HEK293 (cell line): ENCODE results near the gene TMEM255B.

Experiments used
- CTCF ChIA-PET: fragments of 350-600 bp; formaldehyde crosslinking; extraction: SDS; loops from one replicate; lab custom pipeline; 2021; ENCODE audit warnings: antibody characterized with exemption; lab: Yijun Ruan, JAX
- POLR2A ChIA-PET: fragments of 300-600 bp; formaldehyde crosslinking; extraction: SDS; loops from one replicate; lab custom pipeline; 2020; ENCODE audit warnings: antibody characterized with exemption, inconsistent platforms; lab: Yijun Ruan, JAX
- H3K27ac ChIP-seq: fragments of 200-500 bp; sonication (Bioruptor generic); 2 replicates; pipeline ENCODE4 v1.5.1; 2014; ENCODE audit warnings: low read depth, low read length, control low read depth, inconsistent platforms; ENCODE audit errors: extremely low read depth
- H3K36me3 ChIP-seq, 2 experiments: fragments of 200-500 bp in 1 of 2; sonication (Bioruptor generic) in 1 of 2; 1 replicate in 1 of 2; 2 replicates in 1 of 2; pipeline ENCODE4 v1.5.1; 2014 to 2017; ENCODE audit warnings: inconsistent platforms in 2 of 2, low read length in 2 of 2; ENCODE audit not compliant: control insufficient read depth in 2 of 2, insufficient read depth in 1 of 2
- H3K4me1 ChIP-seq: fragments of 200-500 bp; sonication (Bioruptor generic); 2 replicates; pipeline ENCODE4 v1.5.1; 2014; ENCODE audit warnings: mild to moderate bottlenecking, low read length, inconsistent platforms; ENCODE audit not compliant: control insufficient read depth, insufficient read depth
- H3K4me3 ChIP-seq: 2 replicates; pipeline ENCODE4 v1.5.1; 2011; ENCODE audit warnings: low read depth, mild to moderate bottlenecking, control low read depth, low read length, moderate library complexity
- H3K9me3 ChIP-seq: fragments of 200-500 bp; sonication (Bioruptor generic); 2 replicates; pipeline ENCODE4 v1.5.1; 2014; ENCODE audit warnings: low read depth, low read length, inconsistent platforms; ENCODE audit not compliant: control insufficient read depth, insufficient read depth
- EGR2 ChIP-seq: fragments of 450-650 bp; formaldehyde crosslinking; IDR thresholded peaks from 2 replicates; pipeline ENCODE4 v1.5.1; 2016; ENCODE audit warnings: low read depth, missing biosample characterization, missing genetic modification characterization
- HOXA7 ChIP-seq: sonication (generic); formaldehyde crosslinking; IDR thresholded peaks from 2 replicates; pipeline ENCODE4 v1.8.1; 2022; ENCODE audit warnings: missing genetic modification reagents, borderline replicate concordance
- KLF10 ChIP-seq: fragments of 450-650 bp; IDR thresholded peaks from 2 replicates; pipeline ENCODE4 v1.5.1; 2018; ENCODE audit warnings: missing biosample characterization, mild to moderate bottlenecking, missing genetic modification characterization
- MZF1 ChIP-seq: fragments of 450-650 bp; formaldehyde crosslinking; IDR thresholded peaks from 2 replicates; pipeline ENCODE4 v1.5.1; 2017; ENCODE audit warnings: missing biosample characterization, missing genetic modification characterization, borderline replicate concordance
- OSR2 ChIP-seq: fragments of 450-650 bp; formaldehyde crosslinking; IDR thresholded peaks from 2 replicates; pipeline ENCODE4 v1.5.1; 2016; ENCODE audit warnings: missing biosample characterization, missing genetic modification characterization
- REPIN1 ChIP-seq: fragments of 450-650 bp; formaldehyde crosslinking; IDR thresholded peaks from 2 replicates; pipeline ENCODE4 v1.5.1; 2017; ENCODE audit warnings: missing biosample characterization, missing genetic modification characterization, low read depth
- SCRT1 ChIP-seq: fragments of 450-650 bp; formaldehyde crosslinking; IDR thresholded peaks from 2 replicates; pipeline ENCODE4 v1.5.1; 2016; ENCODE audit warnings: missing biosample characterization, missing genetic modification characterization, borderline replicate concordance
- SP7 ChIP-seq: fragments of 450-650 bp; formaldehyde crosslinking; IDR thresholded peaks from 2 replicates; pipeline ENCODE4 v1.5.1; 2016; ENCODE audit warnings: missing biosample characterization, missing genetic modification characterization
- YY2 ChIP-seq: fragments of 450-650 bp; formaldehyde crosslinking; IDR thresholded peaks from 2 replicates; pipeline ENCODE4 v1.5.1; 2016; ENCODE audit warnings: missing biosample characterization, missing genetic modification characterization
- ZNF175 ChIP-seq: fragments of 450-650 bp; formaldehyde crosslinking; IDR thresholded peaks from 2 replicates; pipeline ENCODE4 v1.5.1; 2016; ENCODE audit warnings: missing biosample characterization, missing genetic modification characterization
- ZNF341 ChIP-seq: fragments of 450-650 bp; formaldehyde crosslinking; IDR thresholded peaks from 2 replicates; pipeline ENCODE4; 2016; ENCODE audit warnings: low read depth, missing biosample characterization, missing genetic modification characterization
- ZNF391 ChIP-seq: fragments of 450-650 bp; formaldehyde crosslinking; IDR thresholded peaks from 2 replicates; pipeline ENCODE4 v1.5.1; 2016; ENCODE audit warnings: low read depth, missing biosample characterization, missing genetic modification characterization, borderline replicate concordance
- ZNF416 ChIP-seq: fragments of 450-650 bp; formaldehyde crosslinking; IDR thresholded peaks from 2 replicates; pipeline ENCODE4 v1.5.1; 2016; ENCODE audit warnings: missing biosample characterization, missing genetic modification characterization
- ZNF433 ChIP-seq: fragments of 450-650 bp; formaldehyde crosslinking; IDR thresholded peaks from 2 replicates; pipeline ENCODE4 v1.5.1; 2016; ENCODE audit warnings: missing biosample characterization, missing genetic modification characterization, low read depth
- ZNF549 ChIP-seq: fragments of 450-650 bp; IDR thresholded peaks from 2 replicates; pipeline ENCODE4 v1.5.1; 2018; ENCODE audit warnings: missing biosample characterization, missing genetic modification characterization, mild to moderate bottlenecking, inconsistent platforms, moderate library complexity
- TF ChIP-seq, protein P1 (sequence below): fragments of 450-650 bp; formaldehyde crosslinking; IDR thresholded peaks from 2 replicates; pipeline ENCODE4 v1.5.1; 2016; ENCODE audit warnings: missing biosample characterization, missing genetic modification characterization, borderline replicate concordance
- TF ChIP-seq, protein P2 (sequence below): fragments of 450-650 bp; formaldehyde crosslinking; IDR thresholded peaks from 2 replicates; pipeline ENCODE4 v1.5.1; 2016; ENCODE audit warnings: missing biosample characterization, missing genetic modification characterization, low read depth
- TF ChIP-seq, protein P3 (sequence below): fragments of 450-650 bp; formaldehyde crosslinking; IDR thresholded peaks from 2 replicates; pipeline ENCODE4 v1.5.1; 2016; ENCODE audit warnings: missing biosample characterization, missing genetic modification characterization

The TMEM255B gene

DNA sequence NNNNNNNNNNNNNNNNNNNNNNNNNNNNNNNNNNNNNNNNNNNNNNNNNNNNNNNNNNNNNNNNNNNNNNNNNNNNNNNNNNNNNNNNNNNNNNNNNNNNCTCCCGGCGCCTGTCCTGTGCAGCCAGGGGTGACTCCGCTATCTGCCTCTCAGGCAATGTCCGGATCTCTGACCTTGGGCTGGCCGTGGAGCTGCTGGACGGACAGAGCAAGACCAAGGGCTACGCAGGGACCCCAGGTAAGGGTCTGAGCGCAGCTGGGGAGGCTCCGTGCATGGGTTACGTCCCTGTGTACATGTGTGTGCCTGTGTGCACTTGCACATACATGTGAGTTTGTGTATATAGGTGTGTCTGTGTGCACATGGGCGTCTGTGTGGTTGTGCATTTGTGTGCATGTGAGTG, 36.1 kb upstream of the TMEM255B start (continued):
- TF ChIP-seq HOXA7 (CRISPR knock-in tag) (no peak), ZNF341 (tag by site-specific recombination) (no peak)
- TF ChIP-seq, all 188 proteins: peak for 0

DNA sequence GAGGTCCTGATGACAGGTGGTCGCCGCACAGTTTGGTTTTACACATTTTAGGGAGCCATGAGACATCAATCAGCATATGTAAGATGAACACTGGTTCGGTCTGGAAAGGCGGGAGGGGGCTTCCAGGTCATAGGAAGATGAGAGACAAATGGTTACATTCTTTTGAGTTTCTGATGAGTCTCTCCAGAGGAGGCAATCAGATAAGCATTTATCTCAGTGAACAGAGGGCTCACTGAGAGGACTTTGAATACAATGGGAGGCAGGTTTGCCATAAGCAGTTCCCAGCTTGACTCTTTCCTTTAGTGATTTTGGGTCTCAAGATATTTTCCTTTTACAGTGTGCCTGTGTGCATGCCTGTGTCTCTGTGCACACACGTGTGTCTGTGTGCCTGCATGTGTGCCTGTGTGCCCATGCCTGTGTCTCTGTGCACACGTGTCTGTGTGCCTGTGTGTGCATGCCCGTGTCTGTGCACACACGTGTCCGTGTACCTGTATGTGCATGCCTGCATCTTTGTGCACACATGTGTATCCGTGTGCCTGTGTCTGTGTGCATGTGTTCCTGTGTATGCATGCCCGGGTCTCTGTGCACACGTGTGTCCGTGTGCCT, 35.5 kb upstream of the TMEM255B start:
- ChIA-PET POLR2A (no interaction called here), CTCF (no interaction called here)
- no peak overlapping the region for H3K27ac ChIP-seq

DNA sequence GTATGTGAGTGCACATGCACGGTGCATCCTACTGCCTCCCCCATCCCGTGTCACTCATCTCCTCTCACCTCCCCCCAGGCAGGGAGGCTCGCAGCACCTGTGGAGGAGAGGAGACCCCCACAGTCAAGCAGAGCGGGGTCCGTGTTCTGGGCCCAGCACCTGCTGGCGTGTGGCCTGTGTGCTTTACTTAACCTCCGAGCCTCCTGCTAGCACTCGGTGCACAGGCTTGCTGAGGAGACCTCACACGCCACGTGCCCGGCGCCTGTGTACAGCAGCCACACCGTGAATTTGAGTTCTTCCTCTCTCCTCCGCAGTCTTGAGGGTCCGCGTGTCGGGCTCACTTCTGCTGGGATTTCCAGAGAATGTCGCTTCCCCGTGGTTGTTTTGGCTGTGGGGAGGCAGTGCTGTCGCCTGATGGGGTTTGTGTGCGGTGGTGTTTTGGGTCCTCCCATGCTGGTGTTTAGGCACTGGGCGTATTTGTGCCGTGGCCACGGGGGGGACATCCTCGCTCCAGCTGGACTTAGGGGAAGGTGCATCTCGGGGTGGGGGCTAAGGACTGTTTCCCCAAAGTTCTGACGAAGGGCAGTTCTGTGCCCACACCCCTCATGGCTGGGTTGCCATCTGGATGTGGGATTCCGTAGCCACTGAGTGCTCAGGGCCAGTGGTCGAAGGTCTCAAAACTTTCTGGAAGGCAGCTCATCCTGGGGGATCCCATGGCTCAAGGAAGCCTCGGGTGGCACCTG, 34.8 kb upstream of the TMEM255B start:
- Histone ChIP-seq H3K36me3 (no peaks in the 10 kb centered on the region), H3K9me3 (no peaks in the 10 kb centered on the region), H3K4me1 (no peaks in the 10 kb centered on the region), H3K27ac (no peak overlapping the region), H3K4me3 (no peak overlapping the region)
- ChIA-PET CTCF (interaction anchor here (0.5 to 1.4 kb wide), 9 partner anchors 53 to 617 kb away, joined by 3 to 9 read pairs (median 3); partner anchors contain the start of gene GRK1), POLR2A (no interaction called here)
- TF ChIP-seq ZNF549 (tag by site-specific recombination) = no peak
- TF ChIP-seq, protein P1, sequence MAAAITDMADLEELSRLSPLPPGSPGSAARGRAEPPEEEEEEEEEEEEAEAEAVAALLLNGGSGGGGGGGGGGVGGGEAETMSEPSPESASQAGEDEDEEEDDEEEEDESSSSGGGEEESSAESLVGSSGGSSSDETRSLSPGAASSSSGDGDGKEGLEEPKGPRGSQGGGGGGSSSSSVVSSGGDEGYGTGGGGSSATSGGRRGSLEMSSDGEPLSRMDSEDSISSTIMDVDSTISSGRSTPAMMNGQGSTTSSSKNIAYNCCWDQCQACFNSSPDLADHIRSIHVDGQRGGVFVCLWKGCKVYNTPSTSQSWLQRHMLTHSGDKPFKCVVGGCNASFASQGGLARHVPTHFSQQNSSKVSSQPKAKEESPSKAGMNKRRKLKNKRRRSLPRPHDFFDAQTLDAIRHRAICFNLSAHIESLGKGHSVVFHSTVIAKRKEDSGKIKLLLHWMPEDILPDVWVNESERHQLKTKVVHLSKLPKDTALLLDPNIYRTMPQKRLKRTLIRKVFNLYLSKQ (tag by site-specific recombination) = no peak
- no peak for TF ChIP-seq REPIN1 (tag by site-specific recombination)
- TF ChIP-seq ZNF416 (tag by site-specific recombination) = no peak
- TF ChIP-seq HOXA7 (CRISPR knock-in tag) = no peak
- no peak for TF ChIP-seq KLF10 (tag by site-specific recombination)
- no peak for TF ChIP-seq YY2
- no peak for TF ChIP-seq OSR2
- TF ChIP-seq ZNF433 (tag by site-specific recombination) = no peak
- no peak for TF ChIP-seq SP7 (tag by site-specific recombination)
- no peak for TF ChIP-seq EGR2 (tag by site-specific recombination)
- TF ChIP-seq ZNF391 (tag by site-specific recombination) = no peak
- TF ChIP-seq MZF1 (tag by site-specific recombination) = no peak
- TF ChIP-seq ZNF175 = no peak
- no peak for TF ChIP-seq SCRT1

More for the DNA sequence above, 35.5 kb upstream of the TMEM255B start:
- H3K9me3 ChIP-seq = no peaks in the 10 kb centered on the region
- H3K36me3 ChIP-seq = no peaks in the 10 kb centered on the region
- TF ChIP-seq, protein P2, sequence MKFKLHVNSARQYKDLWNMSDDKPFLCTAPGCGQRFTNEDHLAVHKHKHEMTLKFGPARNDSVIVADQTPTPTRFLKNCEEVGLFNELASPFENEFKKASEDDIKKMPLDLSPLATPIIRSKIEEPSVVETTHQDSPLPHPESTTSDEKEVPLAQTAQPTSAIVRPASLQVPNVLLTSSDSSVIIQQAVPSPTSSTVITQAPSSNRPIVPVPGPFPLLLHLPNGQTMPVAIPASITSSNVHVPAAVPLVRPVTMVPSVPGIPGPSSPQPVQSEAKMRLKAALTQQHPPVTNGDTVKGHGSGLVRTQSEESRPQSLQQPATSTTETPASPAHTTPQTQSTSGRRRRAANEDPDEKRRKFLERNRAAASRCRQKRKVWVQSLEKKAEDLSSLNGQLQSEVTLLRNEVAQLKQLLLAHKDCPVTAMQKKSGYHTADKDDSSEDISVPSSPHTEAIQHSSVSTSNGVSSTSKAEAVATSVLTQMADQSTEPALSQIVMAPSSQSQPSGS (tag by site-specific recombination) = no peak
- TF ChIP-seq, protein P3, sequence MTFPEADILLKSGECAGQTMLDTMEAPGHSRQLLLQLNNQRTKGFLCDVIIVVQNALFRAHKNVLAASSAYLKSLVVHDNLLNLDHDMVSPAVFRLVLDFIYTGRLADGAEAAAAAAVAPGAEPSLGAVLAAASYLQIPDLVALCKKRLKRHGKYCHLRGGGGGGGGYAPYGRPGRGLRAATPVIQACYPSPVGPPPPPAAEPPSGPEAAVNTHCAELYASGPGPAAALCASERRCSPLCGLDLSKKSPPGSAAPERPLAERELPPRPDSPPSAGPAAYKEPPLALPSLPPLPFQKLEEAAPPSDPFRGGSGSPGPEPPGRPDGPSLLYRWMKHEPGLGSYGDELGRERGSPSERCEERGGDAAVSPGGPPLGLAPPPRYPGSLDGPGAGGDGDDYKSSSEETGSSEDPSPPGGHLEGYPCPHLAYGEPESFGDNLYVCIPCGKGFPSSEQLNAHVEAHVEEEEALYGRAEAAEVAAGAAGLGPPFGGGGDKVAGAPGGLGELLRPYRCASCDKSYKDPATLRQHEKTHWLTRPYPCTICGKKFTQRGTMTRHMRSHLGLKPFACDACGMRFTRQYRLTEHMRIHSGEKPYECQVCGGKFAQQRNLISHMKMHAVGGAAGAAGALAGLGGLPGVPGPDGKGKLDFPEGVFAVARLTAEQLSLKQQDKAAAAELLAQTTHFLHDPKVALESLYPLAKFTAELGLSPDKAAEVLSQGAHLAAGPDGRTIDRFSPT (tag by site-specific recombination) = 0 out of 2 replicates have a peak, but pooled peaks have one; percentile 15
- H3K4me1 ChIP-seq = no peaks in the 10 kb centered on the region
- no peak overlapping the region for H3K4me3 ChIP-seq
